ENCODE results near the gene DIAPH2. TPM values are rescaled to one million over a fixed set of nuclear protein-coding genes. Genes with fewer than 3 reads are reported as not detected.

Gene DIAPH2
- total RNA-seq, 1 experiment from 2014 or later: 10.9 TPM

DNA sequence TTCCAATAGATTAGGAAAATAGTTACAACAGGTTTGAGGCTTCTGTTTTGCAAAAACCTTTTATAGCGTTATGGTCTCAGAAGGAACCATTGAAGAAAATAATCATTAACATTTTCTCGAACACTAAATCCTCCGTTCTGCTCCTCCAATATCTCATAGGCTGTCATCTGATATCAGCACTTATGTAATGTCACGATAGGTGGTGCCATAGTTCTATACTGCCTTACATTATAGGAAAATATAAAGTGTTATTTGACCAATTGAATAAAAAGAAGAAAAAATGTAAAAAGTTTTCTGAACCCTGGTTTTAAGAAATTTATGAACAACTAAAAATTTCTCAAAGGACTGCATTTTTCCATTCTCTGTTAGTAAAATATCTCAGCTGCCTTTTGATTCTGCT is 490.5 kb downstream of the DIAPH2 start:
- TF ChIP-seq, protein P1, sequence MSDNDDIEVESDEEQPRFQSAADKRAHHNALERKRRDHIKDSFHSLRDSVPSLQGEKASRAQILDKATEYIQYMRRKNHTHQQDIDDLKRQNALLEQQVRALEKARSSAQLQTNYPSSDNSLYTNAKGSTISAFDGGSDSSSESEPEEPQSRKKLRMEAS (IDR thresholded peaks at IDR 0.05): no peak
- TF ChIP-seq JUND (IDR thresholded peaks at IDR 0.05) (no peak), ATF3 (IDR thresholded peaks at IDR 0.05) (no peak), SP1 (IDR thresholded peaks at IDR 0.05; ENCODE audit: low read depth) (no peak), POLR2AphosphoS5 (IDR thresholded peaks at IDR 0.05; ENCODE audit: low read depth, low read length) (no peak), FOSL1 (IDR thresholded peaks at IDR 0.05; ENCODE audit: low read depth) (no peak), SRF (IDR thresholded peaks at IDR 0.05; ENCODE audit: low read depth) (no peak), CEBPB (IDR thresholded peaks at IDR 0.05; ENCODE audit: low read depth) (no peak), YY1 (IDR thresholded peaks at IDR 0.05; ENCODE audit: extremely low read depth, insufficient replicate concordance, low read depth, low read length) (no peak), EZH2 (IDR thresholded peaks at IDR 0.05) (no peak)
- TF ChIP-seq, protein P2, sequence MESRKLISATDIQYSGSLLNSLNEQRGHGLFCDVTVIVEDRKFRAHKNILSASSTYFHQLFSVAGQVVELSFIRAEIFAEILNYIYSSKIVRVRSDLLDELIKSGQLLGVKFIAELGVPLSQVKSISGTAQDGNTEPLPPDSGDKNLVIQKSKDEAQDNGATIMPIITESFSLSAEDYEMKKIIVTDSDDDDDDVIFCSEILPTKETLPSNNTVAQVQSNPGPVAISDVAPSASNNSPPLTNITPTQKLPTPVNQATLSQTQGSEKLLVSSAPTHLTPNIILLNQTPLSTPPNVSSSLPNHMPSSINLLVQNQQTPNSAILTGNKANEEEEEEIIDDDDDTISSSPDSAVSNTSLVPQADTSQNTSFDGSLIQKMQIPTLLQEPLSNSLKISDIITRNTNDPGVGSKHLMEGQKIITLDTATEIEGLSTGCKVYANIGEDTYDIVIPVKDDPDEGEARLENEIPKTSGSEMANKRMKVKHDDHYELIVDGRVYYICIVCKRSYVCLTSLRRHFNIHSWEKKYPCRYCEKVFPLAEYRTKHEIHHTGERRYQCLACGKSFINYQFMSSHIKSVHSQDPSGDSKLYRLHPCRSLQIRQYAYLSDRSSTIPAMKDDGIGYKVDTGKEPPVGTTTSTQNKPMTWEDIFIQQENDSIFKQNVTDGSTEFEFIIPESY (IDR thresholded peaks at IDR 0.05; ENCODE audit: extremely low read depth, insufficient replicate concordance, low read length): no peak
- no peaks in the 10 kb centered on the region for H3K36me3 ChIP-seq (ENCODE audit: control insufficient read depth in 1 of 2, insufficient read depth in 2 of 2, low read length in 2 of 2)
- no peak overlapping the region for H3K9ac ChIP-seq (ENCODE audit: low read length)
- intact Hi-C loops (cut with micrococcal nuclease): no loop called here
- no peak overlapping the region for H3K4me3 ChIP-seq (replicated peaks in 1 of 2; ENCODE audit: low read depth in 1 of 2, low read length in 2 of 2)
- no peak for ATAC-seq
- H4K20me1 ChIP-seq (ENCODE audit: insufficient read depth): no peaks in the 10 kb centered on the region
- ChIA-PET RAD21 (ENCODE audit: low non-redundant PET in 1 of 2, low total read pairs in 2 of 2, uncharacterized antibody in 2 of 2, unreplicated experiment in 2 of 2) (no interaction called here), CTCF (no interaction called here), POLR2A (no interaction called here)
- BruUV-seq (replicated peaks): no TSS peak
- no peak overlapping the region for H3K4me2 ChIP-seq (ENCODE audit: low read length)
- H3K4me1 ChIP-seq (ENCODE audit: control insufficient read depth in 1 of 2, insufficient read depth in 2 of 2, low read length in 2 of 2): no peaks in the 10 kb centered on the region
- H3K9me3 ChIP-seq (ENCODE audit: control insufficient read depth in 1 of 2, insufficient read depth in 1 of 2, low read depth in 1 of 2, low read length in 2 of 2): no peaks in the 10 kb centered on the region
- H3K9me2 ChIP-seq (ENCODE audit: insufficient read depth): no peaks in the 10 kb centered on the region
- H3K27me3 ChIP-seq (ENCODE audit: insufficient read depth, low read length): no peaks in the 10 kb centered on the region
- H3K27ac ChIP-seq (ENCODE audit: low read depth, low read length): no peak overlapping the region
- no peak for DNase-seq (ENCODE audit: low read depth, low spot score)
- no peak overlapping the region for H2AFZ ChIP-seq (ENCODE audit: low read depth, low read length, poor library complexity, severe bottlenecking)
- no peaks in the 10 kb centered on the region for H3K79me2 ChIP-seq (ENCODE audit: insufficient read depth, low read length)

Data from HCT116 (cell line).